Nephron (organoid): Measurements from ENCODE around the gene ADARB2.
A peak's percentile ranks its signal among the peaks of the same experiment; 100 is the strongest.

Source experiments
- H3K27ac Mint-ChIP-seq, 3 experiments: 2 replicates each; pipeline ENCODE4 v1.8.0; 2020; ENCODE audit warnings: mixed read lengths in 3 of 3, mild to moderate bottlenecking in 2 of 3, moderate library complexity in 1 of 3
- H3K27me3 Mint-ChIP-seq: 2 replicates; pipeline ENCODE4 v1.8.0; 2021; ENCODE audit warnings: low read depth, mild to moderate bottlenecking, moderate library complexity, mixed read lengths
- H3K36me3 Mint-ChIP-seq: 2 replicates; pipeline ENCODE4 v1.8.0; 2020; ENCODE audit warnings: low read depth, mixed read lengths
- H3K4me1 Mint-ChIP-seq: 2 replicates; pipeline ENCODE4 v1.8.0; 2020; ENCODE audit warnings: mixed read lengths
- H3K4me3 Mint-ChIP-seq, 3 experiments: 2 replicates each; pipeline ENCODE4 v1.8.0; 2020; ENCODE audit warnings: mild to moderate bottlenecking in 3 of 3, mixed read lengths in 3 of 3, moderate library complexity in 2 of 3
- H3K9me3 Mint-ChIP-seq: 2 replicates; pipeline ENCODE4 v1.8.0; 2020; ENCODE audit warnings: mixed read lengths
- TF ChIP-seq, protein P1 (sequence below), 3 experiments: fragments of 200-600 bp; sonication (generic); IDR thresholded peaks; one replicate each; pipeline ENCODE4 v1.5.0; 2021; ENCODE audit warnings: antibody characterized with exemption in 3 of 3; ENCODE audit not compliant: unreplicated experiment in 3 of 3

ADARB2 gene

DNA sequence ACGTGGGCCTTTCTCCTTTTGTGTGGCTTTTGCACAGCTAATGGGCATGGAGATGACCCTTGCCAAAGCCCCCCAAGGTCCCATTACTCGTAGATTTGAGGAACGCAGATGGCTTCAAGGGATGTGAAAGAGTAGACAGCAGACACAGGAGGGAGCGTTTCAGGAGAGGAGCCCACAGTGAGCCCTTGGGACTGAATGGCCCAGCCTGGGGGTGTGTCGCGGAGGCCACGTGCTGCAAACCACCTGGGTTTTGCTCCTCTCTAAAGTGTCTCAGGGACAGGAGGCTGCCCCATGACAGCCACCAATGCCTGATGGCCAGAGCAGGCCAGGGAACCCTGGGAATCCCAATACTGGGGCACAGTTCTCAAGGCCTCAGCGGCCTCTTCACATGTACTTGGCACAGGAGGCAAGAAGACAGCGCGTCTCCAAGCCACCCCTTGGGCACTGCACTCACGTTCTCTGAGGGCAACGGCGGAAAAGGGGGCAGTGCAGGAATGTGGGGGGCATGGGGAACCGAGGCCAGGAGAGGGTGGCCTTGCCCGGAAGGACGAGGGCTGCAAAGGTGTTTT is 495.9 kb downstream of the ADARB2 start:
- H3K27me3 Mint-ChIP-seq = peaks cover 34% of the 10 kb centered on the region
- TF ChIP-seq, protein P1, sequence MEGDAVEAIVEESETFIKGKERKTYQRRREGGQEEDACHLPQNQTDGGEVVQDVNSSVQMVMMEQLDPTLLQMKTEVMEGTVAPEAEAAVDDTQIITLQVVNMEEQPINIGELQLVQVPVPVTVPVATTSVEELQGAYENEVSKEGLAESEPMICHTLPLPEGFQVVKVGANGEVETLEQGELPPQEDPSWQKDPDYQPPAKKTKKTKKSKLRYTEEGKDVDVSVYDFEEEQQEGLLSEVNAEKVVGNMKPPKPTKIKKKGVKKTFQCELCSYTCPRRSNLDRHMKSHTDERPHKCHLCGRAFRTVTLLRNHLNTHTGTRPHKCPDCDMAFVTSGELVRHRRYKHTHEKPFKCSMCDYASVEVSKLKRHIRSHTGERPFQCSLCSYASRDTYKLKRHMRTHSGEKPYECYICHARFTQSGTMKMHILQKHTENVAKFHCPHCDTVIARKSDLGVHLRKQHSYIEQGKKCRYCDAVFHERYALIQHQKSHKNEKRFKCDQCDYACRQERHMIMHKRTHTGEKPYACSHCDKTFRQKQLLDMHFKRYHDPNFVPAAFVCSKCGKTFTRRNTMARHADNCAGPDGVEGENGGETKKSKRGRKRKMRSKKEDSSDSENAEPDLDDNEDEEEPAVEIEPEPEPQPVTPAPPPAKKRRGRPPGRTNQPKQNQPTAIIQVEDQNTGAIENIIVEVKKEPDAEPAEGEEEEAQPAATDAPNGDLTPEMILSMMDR (IDR thresholded peaks at IDR 0.05; ENCODE audit: unreplicated experiment in 3 of 3) = no peak
- peaks cover 6% of the 10 kb centered on the region for H3K4me1 Mint-ChIP-seq
- peaks cover 8% of the 10 kb centered on the region for H3K9me3 Mint-ChIP-seq
- H3K36me3 Mint-ChIP-seq = no peaks in the 10 kb centered on the region
- no peak overlapping the region for H3K27ac Mint-ChIP-seq
- H3K4me3 Mint-ChIP-seq = no peak overlapping the region

DNA sequence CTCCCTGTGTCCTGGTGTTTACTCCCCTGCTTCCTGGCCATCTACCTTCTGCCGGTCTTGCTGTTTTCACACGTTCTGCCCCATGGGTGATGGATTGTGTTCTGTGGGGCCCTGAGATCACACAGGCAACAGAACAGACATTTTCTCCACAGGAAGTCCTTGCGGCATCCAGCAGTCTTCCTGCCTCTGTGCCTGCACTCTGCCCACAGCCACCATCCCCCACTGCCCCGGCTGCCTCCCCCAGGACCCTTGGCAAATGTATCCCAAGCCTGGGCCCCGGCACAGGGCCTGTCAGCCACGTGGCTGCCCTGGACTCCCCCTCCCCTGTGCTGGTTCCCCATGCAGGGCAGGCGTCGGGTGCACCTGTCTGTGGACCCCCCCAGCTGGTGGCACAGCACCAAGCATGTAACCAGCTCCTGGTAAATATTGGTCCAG is 497.0 kb downstream of the ADARB2 start:
- H3K36me3 Mint-ChIP-seq = no peaks in the 10 kb centered on the region
- peaks cover 8% of the 10 kb centered on the region for H3K9me3 Mint-ChIP-seq
- H3K4me3 Mint-ChIP-seq = peak overlapping the region; percentile 48 to 78 (median 76)
- peak overlapping the region; percentile 17 to 89 (median 79) for H3K27ac Mint-ChIP-seq
- TF ChIP-seq, protein P1 (IDR thresholded peaks at IDR 0.05; ENCODE audit: unreplicated experiment in 3 of 3) = no peak
- peaks cover 34% of the 10 kb centered on the region for H3K27me3 Mint-ChIP-seq
- H3K4me1 Mint-ChIP-seq = peaks cover 6% of the 10 kb centered on the region

DNA sequence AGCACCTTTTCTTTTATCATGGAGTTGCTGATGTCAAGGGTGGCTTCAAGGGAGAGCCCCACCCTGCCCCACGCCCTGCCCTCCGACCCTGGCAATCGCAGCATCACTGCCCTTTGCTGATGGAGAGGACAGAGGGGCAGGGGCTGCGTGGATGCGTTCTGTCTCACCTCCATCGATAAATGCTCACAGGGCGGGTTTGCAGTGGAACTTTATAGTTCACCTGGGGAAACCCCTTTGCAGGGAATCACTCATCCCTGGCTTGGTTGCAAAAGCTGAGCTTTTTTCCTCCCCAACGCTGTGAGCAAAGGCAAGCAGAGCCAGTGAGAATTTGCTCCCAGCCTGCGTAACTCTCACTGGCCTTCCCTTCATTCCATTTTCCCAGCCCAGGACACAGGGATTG is 504.3 kb downstream of the ADARB2 start:
- Mint-ChIP-seq H3K36me3 (no peaks in the 10 kb centered on the region), H3K27ac (no peak overlapping the region), H3K27me3 (peaks cover 22% of the 10 kb centered on the region), H3K4me1 (peaks cover 4% of the 10 kb centered on the region), H3K9me3 (no peaks in the 10 kb centered on the region), H3K4me3 (no peak overlapping the region)
- TF ChIP-seq, protein P1 (IDR thresholded peaks at IDR 0.05; ENCODE audit: unreplicated experiment in 3 of 3) = no peak

DNA sequence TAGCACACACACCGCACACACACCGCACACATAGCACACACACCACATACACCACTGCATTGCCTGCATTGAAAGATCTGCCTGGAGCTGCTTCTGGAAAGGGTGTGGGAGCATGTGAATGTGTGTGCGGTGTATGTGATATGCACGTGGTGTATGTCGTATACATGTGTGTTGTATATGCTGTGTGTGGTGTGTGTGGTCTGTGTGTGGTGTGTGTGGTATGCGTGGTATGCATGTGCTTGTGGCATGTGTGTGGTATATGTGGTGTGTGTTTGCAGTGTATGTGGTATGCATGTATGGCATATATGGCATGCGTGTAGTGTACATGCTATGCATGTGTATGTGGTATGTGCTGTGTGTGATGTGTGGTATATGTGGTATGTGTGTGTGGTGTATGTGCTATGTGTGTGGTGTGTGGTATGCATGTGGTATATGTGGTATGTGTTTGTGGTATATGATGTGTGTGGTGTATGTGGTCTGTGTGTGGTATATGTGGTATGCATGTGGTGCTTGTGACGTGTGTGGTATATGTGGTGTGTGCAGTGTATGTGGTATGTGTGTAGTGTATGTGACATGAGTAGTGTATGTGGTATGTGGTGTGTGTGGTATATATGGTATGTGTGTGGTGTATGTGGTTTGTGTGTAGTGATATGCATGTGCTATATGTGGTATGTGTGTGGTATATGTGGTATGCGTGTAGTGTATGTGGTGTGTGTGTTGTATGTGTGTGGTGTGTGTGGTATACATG is 505.0 kb downstream of the ADARB2 start:
- no peaks in the 10 kb centered on the region for H3K36me3 Mint-ChIP-seq
- H3K27me3 Mint-ChIP-seq = peaks cover 22% of the 10 kb centered on the region
- TF ChIP-seq, protein P1 (IDR thresholded peaks at IDR 0.05; ENCODE audit: unreplicated experiment in 3 of 3) = no peak
- no peak overlapping the region for H3K27ac Mint-ChIP-seq
- H3K9me3 Mint-ChIP-seq = no peaks in the 10 kb centered on the region
- no peak overlapping the region for H3K4me3 Mint-ChIP-seq
- H3K4me1 Mint-ChIP-seq = peaks cover 7% of the 10 kb centered on the region

DNA sequence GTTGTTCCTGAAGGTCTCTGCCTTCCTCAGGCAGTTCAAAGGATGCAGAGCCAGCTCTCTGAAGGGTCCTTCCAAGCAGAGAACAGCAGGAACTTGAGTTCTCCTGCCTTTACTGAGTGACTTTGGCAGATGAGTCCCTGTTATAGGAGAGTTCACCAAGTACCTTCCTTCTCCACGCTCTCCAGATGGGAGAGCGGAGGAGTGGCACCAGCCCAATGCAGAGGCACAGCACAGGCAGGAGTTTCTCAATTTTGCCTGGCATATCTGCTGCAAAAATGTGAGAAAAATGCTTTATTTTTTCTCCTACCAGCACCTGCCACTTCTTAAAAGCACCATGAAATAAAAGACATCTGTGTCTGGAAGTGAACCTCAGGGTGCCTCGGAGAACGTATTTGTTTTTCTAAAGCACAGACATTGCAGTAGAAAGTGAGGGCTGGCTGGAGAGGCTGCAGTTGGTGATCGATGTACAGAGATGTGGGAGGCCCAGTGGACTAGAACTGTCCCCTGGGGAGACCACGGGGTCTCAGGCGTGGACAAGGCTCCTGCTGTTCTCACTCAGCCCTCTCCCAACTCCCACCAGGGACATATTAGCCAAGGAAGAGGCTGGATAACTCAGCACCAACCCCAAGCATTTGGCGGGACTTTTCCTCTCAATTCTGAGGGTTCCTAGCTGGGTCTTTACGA is 506.6 kb downstream of the ADARB2 start:
- H3K36me3 Mint-ChIP-seq = no peaks in the 10 kb centered on the region
- H3K27me3 Mint-ChIP-seq = peaks cover 22% of the 10 kb centered on the region
- peaks cover 8% of the 10 kb centered on the region for H3K4me1 Mint-ChIP-seq
- peaks cover 3% of the 10 kb centered on the region for H3K9me3 Mint-ChIP-seq
- TF ChIP-seq, protein P1 (IDR thresholded peaks at IDR 0.05; ENCODE audit: unreplicated experiment in 3 of 3) = no peak
- no peak overlapping the region for H3K4me3 Mint-ChIP-seq
- no peak overlapping the region for H3K27ac Mint-ChIP-seq
